Measurements from ENCODE around the gene BICDL1.

Gene BICDL1

GRCh38 chr12:120090206-120090605, 101.2 kb downstream of the BICDL1 start:
- TF ChIP-seq CTCF (IDR thresholded peaks at IDR 0.05; ENCODE audit: borderline replicate concordance, insufficient read depth, low read depth, low read length), result no peak
- H3K4me3 ChIP-seq (ENCODE audit: low read depth, low read length), result no peak overlapping the region

DNA sequence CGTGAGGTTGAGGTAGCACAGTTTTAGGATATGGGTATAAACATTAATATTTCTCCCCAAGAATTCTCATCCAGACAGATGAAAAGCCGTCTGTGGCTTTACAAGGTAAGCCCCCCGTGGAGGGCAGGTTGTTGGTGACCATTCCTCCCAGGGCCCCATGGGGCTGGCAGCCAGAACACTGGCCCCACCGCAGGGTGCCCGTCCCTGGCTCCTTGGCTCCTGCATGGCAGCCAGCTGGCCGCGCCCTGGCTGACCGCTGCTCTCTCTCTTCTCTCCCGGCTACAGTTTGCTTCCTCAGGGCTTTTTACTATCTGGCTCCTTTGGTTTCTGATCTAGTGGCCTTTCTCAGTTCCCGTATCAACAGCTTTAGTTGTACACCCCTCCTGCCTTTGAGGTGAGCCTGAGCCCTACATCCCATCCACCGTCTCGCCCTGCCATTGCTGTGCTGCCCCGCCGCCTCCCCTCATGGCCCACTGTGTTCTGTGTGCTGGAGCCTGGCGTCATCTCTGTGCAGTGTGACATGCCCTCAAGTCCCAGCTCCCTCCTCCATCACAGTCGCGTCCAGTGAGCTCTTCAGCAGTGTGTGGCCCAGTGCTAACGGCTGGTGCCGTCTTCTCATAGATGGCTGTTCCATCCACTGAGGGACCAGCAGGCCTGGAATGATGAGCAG, 101.7 kb downstream of the BICDL1 start:
- no peak for TF ChIP-seq CTCF (IDR thresholded peaks at IDR 0.05; ENCODE audit: borderline replicate concordance, insufficient read depth, low read depth, low read length)
- no peak overlapping the region for H3K4me3 ChIP-seq (ENCODE audit: low read depth, low read length)

- no peak overlapping the region for H3K4me3 ChIP-seq (ENCODE audit: low read depth, low read length)
- no peak for TF ChIP-seq CTCF (IDR thresholded peaks at IDR 0.05; ENCODE audit: borderline replicate concordance, insufficient read depth, low read depth, low read length)
Observed at GRCh38 chr12:120091371-120092090, 102.5 kb downstream of the BICDL1 start.

DNA sequence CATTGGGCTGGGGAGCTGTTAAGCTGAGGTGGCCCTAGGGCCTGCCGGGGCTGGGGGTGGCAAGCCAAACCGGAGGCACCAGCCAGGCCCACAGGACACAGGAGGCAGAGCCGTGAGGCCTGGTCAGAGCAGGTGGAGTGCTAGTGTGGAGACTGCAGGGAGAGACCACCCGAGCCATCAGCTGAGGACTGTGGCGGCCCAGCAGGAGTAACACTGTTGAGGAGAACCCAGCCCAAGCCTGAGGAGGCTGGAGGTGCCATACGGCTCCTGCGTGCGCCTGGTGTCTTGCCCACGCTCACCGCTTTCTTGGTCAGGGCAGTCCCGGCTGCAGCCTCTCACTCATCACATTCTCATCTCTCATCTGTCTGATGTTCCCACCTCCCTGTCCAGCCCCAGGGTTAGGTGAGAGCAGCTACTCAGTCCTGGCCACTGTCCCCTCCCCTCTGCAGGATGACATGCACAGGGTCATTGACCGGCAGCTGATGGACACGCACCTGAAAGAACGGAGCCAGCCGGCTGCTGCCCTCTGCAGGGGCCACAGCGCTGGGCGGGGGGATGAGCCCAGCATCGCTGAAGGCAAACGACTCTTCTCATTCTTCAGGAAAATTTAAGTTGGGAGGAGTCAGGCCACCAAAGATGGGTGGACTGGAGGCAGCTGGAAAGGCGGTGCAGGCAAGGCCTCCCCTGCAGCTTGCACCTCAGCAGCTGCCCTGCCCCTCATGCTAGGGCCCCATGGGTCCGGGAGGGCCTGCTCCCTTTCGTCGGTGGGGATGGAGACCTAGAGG, 103.7 kb downstream of the BICDL1 start:
- TF ChIP-seq CTCF (IDR thresholded peaks at IDR 0.05; ENCODE audit: borderline replicate concordance, insufficient read depth, low read depth, low read length), result no peak

DNA sequence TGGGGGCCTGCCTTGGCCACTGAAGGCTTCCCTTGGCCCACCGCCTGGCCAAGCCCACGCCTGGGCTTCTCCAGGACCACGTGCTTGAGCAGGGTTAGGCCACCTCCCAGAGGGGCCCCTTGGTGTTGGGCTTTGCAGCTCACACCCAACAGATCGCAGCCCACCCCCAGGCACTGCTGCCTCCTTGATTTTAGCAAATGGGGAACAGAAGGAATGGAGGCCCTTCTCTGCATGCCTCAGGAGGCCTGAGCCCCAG, 104.2 kb downstream of the BICDL1 start:
- no peak overlapping the region for H3K4me3 ChIP-seq (ENCODE audit: low read depth, low read length)
- TF ChIP-seq CTCF (IDR thresholded peaks at IDR 0.05; ENCODE audit: borderline replicate concordance, insufficient read depth, low read depth, low read length), result no peak

More for the DNA sequence above, 103.7 kb downstream of the BICDL1 start:
- H3K4me3 ChIP-seq (ENCODE audit: low read depth, low read length), result no peak overlapping the region

DNA sequence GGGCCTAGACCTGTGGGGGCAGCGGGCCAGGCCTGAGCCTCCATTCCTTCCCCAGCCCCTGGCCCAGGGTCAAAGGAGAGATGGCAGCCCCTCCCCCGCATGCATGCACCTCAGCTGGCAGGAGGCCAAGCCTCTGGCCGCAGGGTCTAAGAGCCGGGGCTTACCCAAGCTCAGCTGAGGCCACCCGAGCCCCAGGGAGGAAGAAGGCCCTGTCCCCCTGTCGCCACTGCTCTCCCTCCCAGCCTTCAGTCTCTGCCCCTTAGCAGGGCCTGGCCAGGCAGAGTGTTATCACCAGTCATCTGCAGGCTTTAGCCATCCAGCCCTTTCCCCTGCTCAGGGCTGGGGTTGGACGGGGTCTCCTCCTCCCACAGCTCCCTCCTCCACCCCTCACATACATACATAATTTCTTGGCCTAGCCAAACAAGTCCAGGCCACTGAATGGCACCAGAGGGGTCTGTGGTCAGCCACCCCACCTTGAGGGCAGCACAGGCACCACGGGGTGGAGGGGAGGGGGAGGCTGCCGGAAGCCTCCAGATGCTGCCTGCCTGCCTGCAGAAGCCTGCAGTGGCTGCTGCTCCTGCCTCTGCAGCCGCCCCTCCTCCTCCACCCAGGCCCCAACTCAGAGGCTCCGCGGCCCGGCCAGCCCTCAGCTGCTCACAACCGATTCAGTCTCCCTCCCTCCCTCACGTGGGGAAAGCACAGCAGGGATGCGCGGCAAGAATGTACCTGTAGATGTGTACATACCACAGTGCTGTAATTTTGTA, 104.7 kb downstream of the BICDL1 start:
- H3K4me3 ChIP-seq (ENCODE audit: low read depth, low read length), result no peak overlapping the region

More for the DNA sequence above, 104.7 kb downstream of the BICDL1 start:
- no peak for TF ChIP-seq CTCF (IDR thresholded peaks at IDR 0.05; ENCODE audit: borderline replicate concordance, insufficient read depth, low read depth, low read length)

Measured in GM12875 (cell line).